Measurements from ENCODE around the gene ATOH8. TPM values are rescaled to one million over a fixed set of nuclear protein-coding genes. Genes with fewer than 3 reads are reported as not detected.
A peak's percentile ranks its signal among the peaks of the same experiment; 100 is the strongest.

ATOH8 gene
- total RNA-seq, 1 donor from 2014 or later = 1.9 TPM

DNA sequence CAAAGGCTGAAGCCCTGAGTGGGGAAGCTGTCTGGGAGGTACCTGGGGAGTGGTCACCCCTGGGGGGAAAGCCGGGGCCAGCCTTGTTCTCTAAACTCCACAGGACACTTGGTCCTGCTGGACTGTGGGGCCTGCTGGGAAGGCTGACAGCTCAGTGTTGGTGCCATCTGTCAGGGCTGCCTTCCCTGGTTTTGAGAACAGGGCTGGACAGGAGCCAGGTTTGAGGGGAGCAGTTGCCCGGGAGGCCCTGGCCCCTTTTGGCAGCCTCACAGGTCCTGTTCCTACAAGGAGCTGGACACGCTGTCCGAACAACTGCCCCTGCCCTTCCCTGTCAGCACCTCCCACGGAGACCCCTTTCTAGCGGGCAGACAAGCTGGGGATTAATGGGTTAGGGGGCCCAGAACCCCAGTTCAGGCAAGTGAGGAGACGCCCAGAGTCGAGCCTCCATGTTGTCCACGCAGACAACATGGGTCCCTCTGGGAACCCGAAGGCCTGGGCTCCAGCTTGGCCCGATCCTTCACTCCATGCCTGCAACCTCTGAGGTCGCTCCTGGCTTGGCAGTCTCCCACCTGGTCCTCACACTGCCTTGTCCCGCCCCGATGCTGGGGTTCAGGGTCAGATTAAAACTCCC, 40.8 kb downstream of the ATOH8 start:
- FAIRE-seq = no peak

DNA sequence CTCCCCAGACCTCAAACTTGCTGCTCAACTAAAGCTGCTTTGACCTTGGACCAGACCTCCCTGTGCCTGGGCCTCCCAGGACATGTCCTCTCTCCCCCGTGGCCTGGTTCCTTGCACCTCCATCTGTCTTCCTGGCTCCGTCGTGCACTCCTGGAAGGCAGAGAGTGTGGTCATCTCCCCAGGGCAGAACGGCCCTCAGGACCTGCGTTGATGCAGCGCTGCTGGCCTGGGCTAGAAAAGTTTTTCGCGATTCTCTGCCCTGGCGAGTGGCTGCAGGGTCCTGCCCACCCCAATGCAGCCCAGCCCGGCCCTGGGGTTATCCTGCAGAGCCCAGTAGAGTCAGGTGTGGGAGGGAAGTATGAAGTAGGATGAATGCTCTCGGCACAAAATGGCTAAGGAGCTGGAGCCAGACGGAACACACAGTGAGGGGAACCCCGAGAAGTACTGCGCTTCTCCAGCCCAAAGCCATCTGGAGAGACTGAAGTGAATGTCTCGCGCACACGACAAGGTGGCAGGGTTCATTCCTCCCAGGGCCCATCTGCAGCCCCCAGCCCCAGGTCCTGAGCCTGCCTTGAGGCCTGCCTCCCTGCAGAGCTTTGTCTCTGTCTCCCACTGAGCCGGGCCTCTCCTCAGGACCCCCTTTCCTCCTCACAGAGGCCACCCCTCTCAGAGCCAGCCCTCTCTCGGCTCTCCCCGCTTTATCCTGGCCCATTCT, 41.7 kb downstream of the ATOH8 start:
- Histone ChIP-seq H3K4me1 (ENCODE audit: insufficient read depth, low read length) (peaks cover 23% of the 10 kb centered on the region), H3K4me2 (ENCODE audit: low read length) (no peak overlapping the region), H3K9me3 (ENCODE audit: insufficient read depth, low read depth, low read length) (no peaks in the 10 kb centered on the region), H4K20me1 (ENCODE audit: insufficient read depth, low read length) (no peaks in the 10 kb centered on the region), H3K36me3 (ENCODE audit: insufficient read depth, low read length) (no peaks in the 10 kb centered on the region), H2AFZ (ENCODE audit: low read depth, low read length) (no peak overlapping the region), H3K9ac (ENCODE audit: low read length) (no peak overlapping the region), H3K27me3 (ENCODE audit: insufficient read depth, low read length) (peaks cover 7% of the 10 kb centered on the region), H3K27ac (ENCODE audit: low read depth, low read length) (no peak overlapping the region), H3K4me3 (ENCODE audit: insufficient read depth, low read depth, low read length) (no peak overlapping the region), H3K79me2 (ENCODE audit: insufficient read depth, low read length) (no peaks in the 10 kb centered on the region)
- Mint-ChIP-seq H3K36me3 (ENCODE audit: low read depth, unreplicated experiment) (peaks cover 4% of the 10 kb centered on the region), H3K4me3 (ENCODE audit: unreplicated experiment) (no peak overlapping the region), H3K27me3 (ENCODE audit: low read depth, unreplicated experiment) (peaks cover 46% of the 10 kb centered on the region), H3K27ac (ENCODE audit: unreplicated experiment) (no peak overlapping the region), H3K9me3 (ENCODE audit: unreplicated experiment) (no peaks in the 10 kb centered on the region), H3K4me1 (ENCODE audit: low read depth, unreplicated experiment) (peaks cover 45% of the 10 kb centered on the region)
- no peak for TF ChIP-seq EZH2 (IDR thresholded peaks at IDR 0.05; ENCODE audit: insufficient read depth, low read length)
- TF ChIP-seq, protein P1, sequence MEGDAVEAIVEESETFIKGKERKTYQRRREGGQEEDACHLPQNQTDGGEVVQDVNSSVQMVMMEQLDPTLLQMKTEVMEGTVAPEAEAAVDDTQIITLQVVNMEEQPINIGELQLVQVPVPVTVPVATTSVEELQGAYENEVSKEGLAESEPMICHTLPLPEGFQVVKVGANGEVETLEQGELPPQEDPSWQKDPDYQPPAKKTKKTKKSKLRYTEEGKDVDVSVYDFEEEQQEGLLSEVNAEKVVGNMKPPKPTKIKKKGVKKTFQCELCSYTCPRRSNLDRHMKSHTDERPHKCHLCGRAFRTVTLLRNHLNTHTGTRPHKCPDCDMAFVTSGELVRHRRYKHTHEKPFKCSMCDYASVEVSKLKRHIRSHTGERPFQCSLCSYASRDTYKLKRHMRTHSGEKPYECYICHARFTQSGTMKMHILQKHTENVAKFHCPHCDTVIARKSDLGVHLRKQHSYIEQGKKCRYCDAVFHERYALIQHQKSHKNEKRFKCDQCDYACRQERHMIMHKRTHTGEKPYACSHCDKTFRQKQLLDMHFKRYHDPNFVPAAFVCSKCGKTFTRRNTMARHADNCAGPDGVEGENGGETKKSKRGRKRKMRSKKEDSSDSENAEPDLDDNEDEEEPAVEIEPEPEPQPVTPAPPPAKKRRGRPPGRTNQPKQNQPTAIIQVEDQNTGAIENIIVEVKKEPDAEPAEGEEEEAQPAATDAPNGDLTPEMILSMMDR (IDR thresholded peaks at IDR 0.05; ENCODE audit: insufficient read depth, low read depth, low read length) = no peak
- no peak for FAIRE-seq
- DNase-seq (ENCODE audit: low read depth) = no peak

More for the DNA sequence above, 40.8 kb downstream of the ATOH8 start:
- Histone ChIP-seq H3K27ac (ENCODE audit: low read depth, low read length) (no peak overlapping the region), H4K20me1 (ENCODE audit: insufficient read depth, low read length) (no peaks in the 10 kb centered on the region), H2AFZ (ENCODE audit: low read depth, low read length) (no peak overlapping the region), H3K79me2 (ENCODE audit: insufficient read depth, low read length) (no peaks in the 10 kb centered on the region), H3K9ac (ENCODE audit: low read length) (no peak overlapping the region), H3K27me3 (ENCODE audit: insufficient read depth, low read length) (peaks cover 7% of the 10 kb centered on the region), H3K9me3 (ENCODE audit: insufficient read depth, low read depth, low read length) (no peaks in the 10 kb centered on the region), H3K4me2 (ENCODE audit: low read length) (no peak overlapping the region), H3K4me3 (ENCODE audit: insufficient read depth, low read depth, low read length) (no peak overlapping the region), H3K36me3 (ENCODE audit: insufficient read depth, low read length) (no peaks in the 10 kb centered on the region), H3K4me1 (ENCODE audit: insufficient read depth, low read length) (peaks cover 23% of the 10 kb centered on the region)
- peaks cover 46% of the 10 kb centered on the region for H3K4me1 Mint-ChIP-seq (ENCODE audit: low read depth, unreplicated experiment)
- no peaks in the 10 kb centered on the region for H3K9me3 Mint-ChIP-seq (ENCODE audit: unreplicated experiment)
- H3K27ac Mint-ChIP-seq (ENCODE audit: unreplicated experiment) = no peak overlapping the region
- peaks cover 44% of the 10 kb centered on the region for H3K27me3 Mint-ChIP-seq (ENCODE audit: low read depth, unreplicated experiment)
- H3K36me3 Mint-ChIP-seq (ENCODE audit: low read depth, unreplicated experiment) = peaks cover 4% of the 10 kb centered on the region
- H3K4me3 Mint-ChIP-seq (ENCODE audit: unreplicated experiment) = no peak overlapping the region
- no peak for DNase-seq (ENCODE audit: low read depth)
- TF ChIP-seq EZH2 (IDR thresholded peaks at IDR 0.05; ENCODE audit: insufficient read depth, low read length) = no peak
- TF ChIP-seq, protein P1 (IDR thresholded peaks at IDR 0.05; ENCODE audit: insufficient read depth, low read depth, low read length) = no peak

DNA sequence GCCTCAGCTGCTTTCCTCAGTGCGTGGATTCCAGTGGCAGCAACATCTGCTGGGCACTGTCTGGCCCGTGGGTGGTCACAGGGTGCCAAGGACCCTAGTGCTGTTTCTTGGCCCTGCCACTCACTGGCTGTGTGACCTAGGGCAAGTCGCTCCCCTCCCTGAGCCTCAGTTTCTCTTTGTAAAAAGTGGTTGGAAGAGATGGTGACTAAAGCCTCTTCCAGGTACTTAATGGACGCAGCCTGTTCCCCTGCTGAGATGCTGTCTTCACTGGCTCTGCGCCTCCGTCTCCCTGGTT, 42.2 kb downstream of the ATOH8 start:
- no peak overlapping the region for H3K4me3 Mint-ChIP-seq (ENCODE audit: unreplicated experiment)
- Histone ChIP-seq H3K4me1 (ENCODE audit: insufficient read depth, low read length) (peaks cover 21% of the 10 kb centered on the region), H3K4me3 (ENCODE audit: insufficient read depth, low read depth, low read length) (no peak overlapping the region), H3K36me3 (ENCODE audit: insufficient read depth, low read length) (no peaks in the 10 kb centered on the region), H3K9me3 (ENCODE audit: insufficient read depth, low read depth, low read length) (peaks cover 2% of the 10 kb centered on the region), H3K79me2 (ENCODE audit: insufficient read depth, low read length) (no peaks in the 10 kb centered on the region), H3K27me3 (ENCODE audit: insufficient read depth, low read length) (peaks cover 5% of the 10 kb centered on the region), H2AFZ (ENCODE audit: low read depth, low read length) (no peak overlapping the region), H3K9ac (ENCODE audit: low read length) (no peak overlapping the region), H4K20me1 (ENCODE audit: insufficient read depth, low read length) (no peaks in the 10 kb centered on the region), H3K27ac (ENCODE audit: low read depth, low read length) (no peak overlapping the region), H3K4me2 (ENCODE audit: low read length) (peak overlapping the region; percentile 9)
- peaks cover 40% of the 10 kb centered on the region for H3K4me1 Mint-ChIP-seq (ENCODE audit: low read depth, unreplicated experiment)
- TF ChIP-seq, protein P1 (IDR thresholded peaks at IDR 0.05; ENCODE audit: insufficient read depth, low read depth, low read length) = no peak
- no peak for TF ChIP-seq EZH2 (IDR thresholded peaks at IDR 0.05; ENCODE audit: insufficient read depth, low read length)
- FAIRE-seq (no peak), DNase-seq (ENCODE audit: low read depth) (no peak)
- peaks cover 46% of the 10 kb centered on the region for H3K27me3 Mint-ChIP-seq (ENCODE audit: low read depth, unreplicated experiment)
- no peak overlapping the region for H3K27ac Mint-ChIP-seq (ENCODE audit: unreplicated experiment)
- H3K9me3 Mint-ChIP-seq (ENCODE audit: unreplicated experiment) = peaks cover 2% of the 10 kb centered on the region
- H3K36me3 Mint-ChIP-seq (ENCODE audit: low read depth, unreplicated experiment) = peaks cover 4% of the 10 kb centered on the region
